NCI-H187 (cell line): ENCODE data around the gene GNG5.
A peak's percentile ranks its signal among the peaks of the same experiment; 100 is the strongest.
"Not testable (repeated sequence)": the region's sequence is repeated elsewhere in the genome, so short reads cannot be mapped to it uniquely, and the experiment has no call there.

Experiments
- DNase-seq, 2 experiments: peaks; one replicate each; lab custom pipeline; 2025; lab: John Stamatoyannopoulos, UW

The GNG5 gene

DNA sequence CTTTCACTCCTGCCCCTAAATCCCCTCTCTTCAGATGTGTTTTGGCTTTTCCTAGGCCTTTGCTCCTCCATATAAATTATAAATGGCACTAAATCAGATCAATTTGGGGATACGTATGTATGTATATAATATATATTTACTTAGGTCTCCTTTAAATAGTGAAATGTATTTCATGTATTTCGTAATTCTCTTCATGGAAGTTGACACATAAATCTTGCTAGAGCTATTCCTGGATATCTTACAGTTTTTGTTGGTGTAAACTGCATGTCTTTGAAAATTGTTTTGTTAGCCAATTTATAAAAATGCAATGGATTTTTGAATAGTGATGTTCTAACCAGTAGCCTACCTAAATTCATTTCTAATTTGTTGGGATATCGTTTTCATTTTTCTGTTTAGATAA lies 18.3 kb downstream of the GNG5 start:
- no peak for DNase-seq

DNA sequence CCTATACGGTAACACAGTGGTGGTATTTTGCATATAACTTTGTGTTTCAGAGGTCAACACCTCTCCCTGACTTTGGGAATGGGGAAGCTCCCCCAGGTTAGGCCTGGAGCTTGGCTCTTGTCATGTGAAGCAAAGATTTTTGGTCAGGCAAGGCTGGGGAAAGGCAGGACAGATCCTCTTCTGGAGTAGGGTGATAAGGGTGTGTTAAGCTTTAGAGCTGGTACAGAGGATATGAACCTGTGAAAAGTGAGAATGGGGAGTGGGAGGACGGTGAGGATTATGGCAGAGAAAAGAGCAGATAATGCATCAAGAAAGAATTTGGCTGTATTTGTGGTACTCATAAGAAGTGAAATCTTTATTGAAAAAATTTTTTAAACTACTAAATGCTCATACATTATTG lies 25.1 kb downstream of the GNG5 start:
- DNase-seq = no peak

DNA sequence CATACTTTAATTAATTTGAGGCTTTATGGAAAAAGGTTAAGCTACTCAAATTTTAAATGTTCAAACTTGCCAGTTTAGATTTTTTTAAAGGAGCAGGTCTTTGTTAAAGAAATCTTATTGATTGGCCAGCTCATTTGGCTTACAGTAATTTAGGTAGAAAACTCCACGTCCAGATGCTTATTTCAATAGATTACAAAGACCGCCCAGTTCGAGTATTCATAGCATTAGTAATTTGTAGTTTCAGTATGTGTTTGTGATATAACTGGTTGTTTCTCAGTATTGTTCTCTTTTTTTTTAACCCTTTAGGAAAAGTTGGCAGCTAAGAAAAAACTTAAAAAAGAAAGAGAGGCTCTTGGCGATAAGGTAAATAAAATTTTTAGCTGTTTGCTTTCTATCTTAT lies 25.7 kb downstream of the GNG5 start:
- DNase-seq = no peak

DNA sequence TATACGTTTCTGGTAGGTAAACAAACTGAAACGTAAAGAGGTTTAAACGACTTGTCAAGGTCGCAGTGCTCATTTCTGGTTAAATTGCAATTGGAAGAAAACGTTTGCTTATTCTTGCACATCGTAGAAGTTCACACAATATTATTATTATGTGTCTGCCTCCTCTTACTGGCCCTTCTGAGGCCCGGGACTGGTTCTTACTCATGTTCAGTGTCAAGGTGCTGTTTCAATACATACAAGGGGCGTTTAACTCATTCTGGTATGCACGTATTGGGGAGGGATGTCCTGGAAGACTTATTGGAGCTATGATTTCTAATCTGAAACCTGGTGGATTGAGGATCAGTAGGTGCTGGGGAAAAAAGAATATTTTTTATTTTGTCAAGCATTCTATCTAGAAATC lies 26.4 kb downstream of the GNG5 start:
- no peak for DNase-seq

DNA sequence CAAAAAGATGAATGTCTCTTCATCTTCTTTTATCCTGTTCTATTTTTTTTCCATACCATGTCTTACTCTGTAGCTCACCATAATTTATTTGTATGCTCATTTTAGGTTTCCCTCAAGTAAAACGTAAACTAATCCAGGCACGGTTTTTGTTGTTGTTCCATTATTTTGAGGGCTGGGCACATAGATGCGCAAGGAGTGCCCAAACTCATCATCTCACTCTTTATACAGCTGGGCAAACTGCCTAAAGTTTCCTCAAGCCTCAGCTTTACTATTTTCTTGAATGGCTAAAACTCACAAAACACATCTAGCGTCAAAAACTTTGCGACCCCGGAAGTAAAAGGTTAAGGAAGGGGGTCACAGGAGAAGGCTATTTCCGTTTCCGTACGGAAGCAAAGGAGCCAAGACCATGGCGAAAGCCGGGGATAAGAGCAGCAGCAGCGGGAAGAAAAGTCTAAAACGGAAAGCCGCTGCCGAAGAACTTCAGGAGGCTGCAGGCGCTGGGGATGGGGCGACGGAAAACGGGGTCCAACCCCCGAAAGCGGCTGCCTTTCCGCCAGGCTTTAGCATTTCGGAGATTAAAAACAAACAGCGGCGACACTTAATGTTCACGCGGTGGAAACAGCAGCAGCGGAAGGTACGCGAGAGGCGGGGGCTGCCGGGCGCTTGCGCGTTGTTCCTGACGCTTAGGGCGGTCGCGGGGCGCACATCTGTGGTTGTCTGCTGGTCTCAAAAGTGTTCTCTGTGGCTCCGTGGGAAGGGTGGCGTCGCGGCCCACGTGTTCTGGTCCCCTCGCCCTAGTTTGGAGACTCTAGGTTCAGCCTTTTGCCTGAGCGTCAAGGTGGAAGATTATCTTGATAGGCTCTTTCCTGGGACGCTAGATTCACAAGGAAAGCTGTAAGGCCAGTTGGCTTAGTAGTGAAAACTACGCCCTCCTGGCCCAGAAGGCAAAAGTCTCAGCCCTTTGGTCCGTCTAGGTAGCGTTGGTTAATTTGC lies 27.2 kb downstream of the GNG5 start, which contains the start of gene RPF1:
Gene RPF1, plus strand, starts transcription at position 391 of the 993 bp plus-strand sequence. Its CDS starts 16 bp downstream, at position 407.
- peak; percentile 25 to 89 for DNase-seq

DNA sequence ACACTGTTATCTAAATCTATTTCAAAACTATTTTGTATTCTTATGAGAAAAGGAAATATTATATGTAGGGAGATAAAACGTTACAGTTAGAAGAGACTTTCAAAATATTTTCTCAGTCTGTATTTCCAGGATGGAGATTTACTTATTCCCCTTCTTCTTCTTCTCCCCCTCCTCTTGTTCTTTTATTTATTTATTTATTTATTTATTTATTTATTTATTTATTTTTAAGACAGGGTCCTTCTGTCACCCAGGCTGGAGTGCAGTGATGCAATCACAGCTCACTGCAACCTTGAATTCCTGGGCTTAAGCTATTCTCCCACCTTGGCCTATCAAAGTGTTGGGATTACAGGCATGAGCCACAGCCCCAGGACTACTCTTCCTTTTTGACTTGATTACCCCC lies 30.2 kb downstream of the GNG5 start:
- no peak for DNase-seq

DNA sequence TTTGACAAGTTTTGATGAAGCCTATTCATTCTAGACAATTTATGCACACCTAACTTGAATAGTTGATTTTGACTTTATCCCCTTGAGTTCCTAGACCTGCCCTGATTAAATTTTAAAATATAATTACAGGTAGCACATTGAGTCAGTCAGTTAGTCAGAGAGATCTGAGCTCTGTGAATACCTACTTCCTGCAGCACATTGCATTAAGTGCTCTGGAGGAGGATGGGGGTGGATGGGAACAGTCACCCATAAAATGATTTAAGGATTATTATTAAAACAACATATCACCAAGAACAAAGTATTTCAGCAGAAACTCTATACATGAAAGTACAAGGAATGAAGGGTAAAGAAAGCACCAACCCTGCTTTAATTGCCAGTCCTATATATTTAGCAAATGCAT lies 39.1 kb downstream of the GNG5 start:
- DNase-seq = no peak

DNA sequence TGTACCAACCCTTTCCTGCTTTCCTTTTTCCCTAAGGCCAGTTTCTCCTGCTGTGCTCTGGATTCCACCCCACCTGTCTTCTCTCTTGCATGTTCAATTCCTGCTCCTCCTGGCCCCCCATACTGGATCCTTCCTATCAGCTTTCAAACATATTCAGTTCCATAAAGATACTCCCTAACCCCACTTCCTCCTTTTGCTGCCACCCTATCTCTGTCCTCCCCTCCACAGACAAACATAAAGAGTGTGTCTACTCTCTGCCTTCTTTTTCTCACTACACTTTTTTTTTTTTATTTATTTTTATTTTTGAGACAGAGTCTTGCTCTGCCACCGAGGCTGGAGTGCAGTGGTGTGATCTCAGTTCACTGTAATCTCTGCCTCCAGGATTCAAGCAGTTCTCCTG lies 44.3 kb downstream of the GNG5 start:
- no peak for DNase-seq

DNA sequence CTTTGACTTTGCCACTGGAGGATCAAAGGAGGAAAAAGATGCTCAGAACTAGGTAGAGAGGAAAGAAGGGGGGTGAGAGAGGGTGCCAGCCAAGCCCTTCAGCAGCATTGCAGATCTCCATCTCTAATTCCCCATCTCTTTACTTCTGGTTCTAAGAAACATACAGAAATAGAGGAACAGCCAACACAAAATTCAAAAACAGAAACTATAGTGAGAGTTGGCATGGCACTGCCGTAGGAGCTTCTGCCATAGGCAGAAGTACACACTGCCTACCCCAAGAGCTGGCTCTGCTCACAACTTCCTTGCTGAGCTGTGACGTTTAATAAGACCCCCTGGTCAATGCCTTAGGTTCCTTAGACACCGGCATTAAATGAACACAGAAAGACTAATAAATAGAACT lies 53.9 kb downstream of the GNG5 start:
- DNase-seq = no peak

DNA sequence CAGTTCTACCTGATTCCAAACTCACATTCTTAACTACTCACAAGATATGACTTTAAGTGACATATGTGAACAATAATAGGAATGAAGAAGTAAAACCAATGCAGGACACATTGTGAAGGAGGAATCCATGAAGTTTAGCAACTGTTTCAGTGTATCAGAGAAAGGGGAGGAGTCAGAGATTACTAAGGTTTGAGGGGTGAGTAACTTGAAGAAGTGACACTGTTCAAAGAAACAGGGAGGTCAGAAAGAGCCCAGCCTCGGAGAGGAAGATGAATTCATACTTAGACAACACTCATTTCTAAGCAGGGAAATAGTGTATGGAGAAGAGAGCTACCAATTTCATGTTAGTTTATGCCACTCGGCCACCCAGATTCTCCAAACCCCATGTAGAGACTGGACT lies 55.5 kb downstream of the GNG5 start:
- no peak for DNase-seq

DNA sequence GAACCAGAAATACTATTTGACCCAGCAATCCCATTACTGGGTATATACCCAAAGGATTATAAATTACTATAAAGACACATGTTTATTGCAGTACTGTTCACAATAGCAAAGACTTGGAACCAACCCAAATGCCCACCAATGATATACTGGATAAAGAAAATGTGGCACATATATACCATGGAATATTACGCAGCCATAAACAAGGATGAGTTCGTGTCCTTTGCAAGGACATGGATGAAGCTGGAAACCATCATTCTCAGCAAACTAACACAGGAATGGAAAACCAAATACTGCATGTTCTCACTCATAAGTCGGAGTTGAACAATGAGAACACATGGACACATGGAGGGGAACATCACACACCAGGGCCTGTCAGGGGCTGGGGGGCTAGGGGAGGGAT lies 57.7 kb downstream of the GNG5 start:
- not testable (repeated sequence) for DNase-seq
